WTC11 (cell line): ENCODE data around the gene JADE1.

Experiments used
- ATF3 ChIP-seq: sonication (generic); formaldehyde crosslinking; conservative IDR thresholded peaks from 2 replicates; pipeline ENCODE4 v1.8.1; 2022; ENCODE audit warnings: mild to moderate bottlenecking, missing genetic modification reagents
- CREB1 ChIP-seq: sonication (generic); formaldehyde crosslinking; IDR thresholded peaks from 2 replicates; pipeline ENCODE4 v1.8.0; 2023; ENCODE audit warnings: mild to moderate bottlenecking, missing genetic modification reagents
- CTCF ChIP-seq: fragments of 200-600 bp; IDR thresholded peaks from 2 replicates; pipeline ENCODE4 v1.8.0; 2022; ENCODE audit warnings: antibody characterized with exemption
- FOXK1 ChIP-seq: sonication (generic); formaldehyde crosslinking; IDR thresholded peaks from 2 replicates; pipeline ENCODE4 v1.8.0; 2022; ENCODE audit warnings: mild to moderate bottlenecking, moderate library complexity, missing genetic modification reagents
- JUN ChIP-seq: sonication (generic); formaldehyde crosslinking; IDR thresholded peaks from 2 replicates; pipeline ENCODE4 v1.8.0; 2023; ENCODE audit warnings: mild to moderate bottlenecking, missing genetic modification reagents
- KAT7 ChIP-seq: sonication (generic); formaldehyde crosslinking; IDR thresholded peaks from 2 replicates; pipeline ENCODE4 v1.8.1; 2023; ENCODE audit warnings: missing genetic modification reagents, mild to moderate bottlenecking, borderline replicate concordance
- MAX ChIP-seq: sonication (generic); formaldehyde crosslinking; IDR thresholded peaks from 2 replicates; pipeline ENCODE4 v1.8.0; 2022; ENCODE audit warnings: mild to moderate bottlenecking, missing genetic modification reagents
- NR1H2 ChIP-seq: sonication (generic); formaldehyde crosslinking; IDR thresholded peaks from 2 replicates; pipeline ENCODE4 v1.9.0; 2021; ENCODE audit warnings: mild to moderate bottlenecking, moderate library complexity, missing genetic modification reagents
- RELA ChIP-seq: sonication (generic); formaldehyde crosslinking; IDR thresholded peaks from 2 replicates; pipeline ENCODE4 v1.8.1; 2022; ENCODE audit warnings: missing genetic modification reagents, mild to moderate bottlenecking, borderline replicate concordance
- RORB ChIP-seq: fragments of 250-450 bp; sonication (Bioruptor Pico); IDR thresholded peaks from 2 replicates; pipeline ENCODE4 v1.9.0; 2021; ENCODE audit warnings: mild to moderate bottlenecking
- SP1 ChIP-seq: sonication (generic); formaldehyde crosslinking; conservative IDR thresholded peaks from 2 replicates; pipeline ENCODE4 v1.8.1; 2022; ENCODE audit warnings: missing genetic modification reagents
- STAT6 ChIP-seq: sonication (generic); formaldehyde crosslinking; conservative IDR thresholded peaks from 2 replicates; pipeline ENCODE4 v1.8.1; 2023; ENCODE audit warnings: mild to moderate bottlenecking, low read depth, missing genetic modification reagents, moderate library complexity
- ZNF423 ChIP-seq: fragments of 250-450 bp; sonication (Bioruptor Pico); IDR thresholded peaks from 2 replicates; pipeline ENCODE4 v2.1.2; 2022; ENCODE audit warnings: mild to moderate bottlenecking, moderate library complexity

- TF ChIP-seq NR1H2: no peak
- no peak for TF ChIP-seq RELA (CRISPR knock-in tag)
- no peak for TF ChIP-seq ATF3 (CRISPR knock-in tag)
- no peak for TF ChIP-seq CTCF
- TF ChIP-seq FOXK1 (CRISPR knock-in tag): no peak
- TF ChIP-seq JUN (CRISPR knock-in tag): no peak
- no peak for TF ChIP-seq KAT7 (CRISPR knock-in tag)
- no peak for TF ChIP-seq CREB1 (CRISPR knock-in tag)
- TF ChIP-seq MAX (CRISPR knock-in tag): no peak
- no peak for TF ChIP-seq RORB (CRISPR knock-in tag)
- no peak for TF ChIP-seq STAT6 (CRISPR knock-in tag)
- TF ChIP-seq SP1 (CRISPR knock-in tag): 0 out of 2 replicates have a peak, but pooled peaks have one; percentile 33
- TF ChIP-seq ZNF423: no peak
Observed at GRCh38 chr4:128831531-128832242, 22.2 kb downstream of the JADE1 start.
